Endometrium (tissue), 2 donors: Measurements from ENCODE around the gene DLX5.

Experiments
- FAIRE-seq: peaks from 2 replicates; lab custom pipeline; 2012; peaks lifted over from hg19 to GRCh38; lab: Jason Lieb, UNC
- donor health status: control.
- donor health status: control.

DLX5 gene

DNA sequence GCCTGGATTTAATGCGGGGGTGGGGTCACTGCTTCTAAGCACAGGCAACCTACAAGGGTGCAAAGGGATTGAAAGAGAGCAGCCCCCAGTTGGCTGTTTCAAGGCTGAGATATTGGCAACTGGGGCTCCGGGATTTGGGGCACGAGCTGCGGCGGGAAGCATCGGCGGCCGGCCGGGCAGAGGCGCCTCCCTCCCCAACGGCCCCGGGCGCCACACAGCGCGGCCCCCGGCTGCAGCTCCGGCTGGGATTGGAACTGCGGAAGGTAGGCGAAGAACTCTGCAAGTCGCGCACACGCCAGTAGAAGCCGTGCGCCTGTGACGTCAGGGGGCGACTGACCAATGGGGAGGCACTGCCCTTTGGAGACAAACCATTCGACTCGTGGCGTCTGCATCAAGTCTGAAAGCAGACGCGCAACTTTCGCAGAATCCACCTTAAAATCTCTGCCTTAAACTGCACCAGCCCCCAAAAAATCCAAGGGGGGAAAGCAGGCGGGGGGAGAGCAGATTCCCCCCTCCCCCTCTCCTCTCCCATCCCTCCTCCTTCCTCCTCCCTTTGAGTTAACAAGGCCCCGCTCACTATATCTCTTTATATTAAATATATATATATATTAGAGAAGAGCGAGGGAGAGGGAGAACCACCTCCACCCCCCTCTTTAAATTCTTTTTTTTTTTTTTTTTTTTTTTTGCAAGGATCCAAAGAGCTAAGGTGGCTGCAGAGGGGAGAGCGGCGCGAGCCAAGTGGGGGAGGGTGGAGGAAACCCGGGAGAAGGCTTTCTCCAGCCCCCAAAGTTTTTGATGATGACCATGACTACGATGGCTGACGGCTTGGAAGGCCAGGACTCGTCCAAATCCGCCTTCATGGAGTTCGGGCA, 19.2 kb downstream of the DLX5 start, which contains the start of gene DLX6:
Gene DLX6, plus strand, starts transcription at position 371 of the 872 bp plus-strand sequence. Its CDS starts 425 bp downstream, at position 796.
- no peak for FAIRE-seq

DNA sequence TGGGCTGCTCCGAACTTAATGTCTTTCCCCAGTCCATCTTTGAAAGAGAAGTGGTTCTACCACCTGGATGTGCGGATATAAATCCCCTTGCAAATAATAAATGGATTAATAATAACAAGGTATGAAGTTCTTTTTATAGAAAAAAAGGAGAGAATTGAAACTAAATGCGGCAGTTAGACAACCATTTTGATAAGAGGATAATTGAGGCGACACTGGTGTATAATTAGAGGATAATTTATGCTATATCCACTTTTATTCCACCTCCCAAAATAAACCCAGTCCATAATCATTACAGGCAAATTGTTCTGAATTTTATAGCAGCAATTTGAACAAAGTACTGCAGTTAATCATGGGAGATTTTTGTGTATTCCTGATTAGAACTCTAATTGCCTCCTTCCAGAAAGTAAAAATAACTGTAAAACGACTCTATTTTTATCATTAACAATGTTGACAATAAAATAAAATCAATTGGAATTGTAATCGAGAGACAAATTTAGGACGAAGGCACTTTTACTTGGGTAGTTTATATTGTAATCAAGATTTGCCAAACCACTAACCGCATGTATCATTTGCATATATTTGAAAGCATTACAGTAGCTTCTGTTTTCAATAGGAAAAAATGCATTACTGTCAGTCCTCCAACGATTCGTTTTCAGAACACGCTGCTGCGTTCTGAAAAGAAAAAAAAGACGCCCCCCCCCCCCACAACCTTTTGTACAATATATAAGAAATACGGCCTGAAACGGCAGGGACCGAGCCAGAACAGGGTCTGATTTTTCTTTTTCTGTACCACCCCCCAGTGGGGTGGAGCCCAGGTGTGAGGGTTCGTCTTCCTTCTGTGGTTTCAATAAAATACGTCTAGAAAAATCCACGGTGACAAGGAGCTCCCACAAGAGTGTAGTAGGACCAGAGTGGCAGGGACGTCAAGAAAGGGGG, 20.1 kb downstream of the DLX5 start:
- FAIRE-seq, result no peak

DNA sequence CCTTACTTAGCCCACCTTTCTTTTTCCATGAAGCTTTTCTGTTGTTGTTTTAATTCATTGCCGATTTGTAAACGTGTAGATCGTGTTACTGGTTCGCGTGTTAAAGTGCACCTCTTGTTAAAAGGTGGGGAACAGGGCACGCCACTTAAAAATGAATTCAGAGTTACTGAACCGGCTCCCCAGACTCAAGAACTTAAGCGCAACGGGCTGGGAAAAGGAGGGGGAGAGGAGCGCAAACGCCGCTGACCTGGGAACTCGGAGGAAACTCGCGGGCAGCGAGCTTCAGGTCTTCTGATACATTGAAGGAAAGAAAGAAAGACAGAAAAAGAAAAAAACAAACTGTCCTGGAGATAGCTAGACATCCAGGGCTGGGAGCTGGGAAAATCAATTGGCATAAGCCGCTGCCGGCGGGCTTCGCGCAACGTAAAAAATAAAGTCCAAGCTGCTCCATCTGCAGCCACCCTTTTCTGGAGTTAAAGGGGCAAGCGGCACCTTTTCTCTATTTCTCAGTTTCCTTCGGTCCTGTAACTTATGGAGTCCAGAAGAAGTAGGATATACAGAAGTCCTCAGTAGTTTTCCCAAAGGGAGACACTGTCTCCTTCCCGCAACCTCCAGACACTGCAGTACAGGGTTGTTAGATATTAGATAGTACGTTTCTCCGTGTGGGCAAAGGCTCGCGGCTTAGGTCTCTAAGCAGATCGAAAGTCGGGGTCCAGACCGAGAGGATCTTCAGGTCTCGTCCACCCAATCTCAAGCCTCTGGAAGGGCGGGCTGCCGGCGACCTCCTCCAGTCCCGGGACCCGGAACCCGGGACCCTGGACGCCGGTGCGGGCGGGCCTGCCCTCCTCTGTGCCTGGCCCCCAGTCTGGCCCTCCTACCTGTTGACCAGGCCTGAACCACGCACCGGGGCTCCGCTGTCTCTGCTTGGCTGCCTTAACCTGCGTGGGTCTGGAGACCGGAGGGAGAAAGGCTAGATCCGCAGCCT, 21.1 kb downstream of the DLX5 start:
- no peak for FAIRE-seq

DNA sequence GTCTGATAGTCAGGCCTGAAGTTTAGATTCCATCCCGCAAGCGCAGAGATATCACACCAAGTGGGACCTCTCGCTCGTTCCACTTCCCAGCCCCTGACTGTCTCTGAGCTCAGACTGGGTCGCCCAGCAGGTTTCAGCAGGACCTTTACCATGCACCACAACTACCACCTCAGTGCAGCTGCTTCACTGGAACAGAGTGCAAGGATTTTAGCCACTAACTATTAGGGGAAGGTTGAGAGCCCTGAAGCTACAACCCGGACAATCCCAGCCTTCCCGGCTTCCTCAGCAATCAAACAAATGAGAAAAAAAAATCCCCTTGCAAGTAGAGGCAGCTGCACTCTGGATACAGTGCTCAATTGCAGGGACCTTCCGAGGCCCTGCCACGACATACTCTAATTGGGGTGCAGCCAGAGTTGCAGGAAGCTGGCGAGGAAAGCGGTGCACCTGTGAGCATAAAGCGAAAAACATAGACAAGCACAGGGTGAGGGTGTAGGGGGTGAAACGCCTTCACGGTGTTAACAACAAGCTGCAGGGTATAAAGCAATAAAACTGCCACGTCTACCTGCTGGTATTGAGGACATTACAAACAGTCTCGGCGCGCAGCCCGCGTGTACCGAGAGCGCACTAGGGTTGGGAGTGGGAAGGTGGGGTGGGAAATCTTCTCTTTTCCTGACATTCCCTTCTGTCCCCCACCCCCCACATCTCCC, 21.9 kb downstream of the DLX5 start:
- FAIRE-seq, result no peak

DNA sequence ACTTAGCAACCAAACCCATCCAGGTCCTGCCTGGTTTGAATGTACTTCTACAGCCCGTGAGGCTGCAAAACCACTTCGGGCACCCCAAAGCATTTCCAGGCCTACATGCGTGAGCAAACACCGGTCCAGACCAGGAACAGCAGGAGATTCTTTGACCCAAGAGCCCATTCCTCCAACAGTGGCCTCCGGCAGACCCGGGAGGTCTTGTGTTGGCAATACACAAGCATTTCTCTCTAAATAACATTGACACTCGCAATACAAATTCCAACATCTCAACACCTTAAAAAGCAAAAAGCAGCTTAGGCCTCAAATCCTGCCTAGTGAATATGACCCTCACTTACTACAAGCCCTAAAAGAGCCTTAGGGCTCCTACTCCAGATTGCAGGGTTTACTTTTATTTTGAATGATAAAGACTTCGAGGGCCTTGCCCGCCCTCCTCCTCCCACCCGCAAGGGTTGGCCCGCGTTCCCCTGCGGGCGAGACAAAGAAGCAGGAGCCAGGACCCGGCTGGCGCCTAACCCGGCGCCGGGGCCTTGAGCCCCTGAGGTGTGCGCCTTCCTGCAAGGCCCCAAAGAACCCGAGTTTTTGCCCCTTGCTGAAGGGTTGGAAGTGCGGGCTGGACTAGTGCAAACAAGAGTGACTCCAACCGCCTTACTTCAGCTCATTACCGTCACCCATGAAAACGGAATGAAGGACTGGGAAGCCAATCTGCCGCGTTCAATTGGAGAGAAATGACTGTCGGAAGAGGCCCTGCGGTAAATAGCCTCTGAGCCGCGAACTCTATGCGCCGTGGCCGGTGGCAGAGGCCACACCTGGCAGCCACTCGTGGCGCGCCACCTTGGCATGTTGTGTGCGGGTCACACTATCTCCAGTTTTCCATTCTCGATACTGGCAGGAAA, 22.7 kb downstream of the DLX5 start:
- no peak for FAIRE-seq

DNA sequence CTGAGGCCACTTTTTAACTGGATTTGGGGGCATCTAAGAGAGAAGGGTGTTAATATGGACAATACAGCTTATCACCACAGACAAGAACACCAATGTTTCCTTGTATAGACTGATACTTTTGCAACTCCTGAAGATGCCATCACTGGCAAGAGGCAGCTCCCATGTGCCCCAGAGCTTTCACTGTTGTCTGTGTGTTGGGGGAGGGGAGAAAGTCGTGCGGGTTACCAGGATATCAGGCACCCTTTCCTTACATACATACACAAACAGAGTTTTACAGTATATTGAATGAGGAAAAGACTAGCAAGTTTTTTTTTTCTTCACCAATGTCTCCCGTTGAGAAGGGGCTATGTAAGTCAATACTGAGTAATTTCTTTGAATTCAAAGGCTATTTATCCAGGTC, 23.4 kb downstream of the DLX5 start:
- FAIRE-seq, result no peak

DNA sequence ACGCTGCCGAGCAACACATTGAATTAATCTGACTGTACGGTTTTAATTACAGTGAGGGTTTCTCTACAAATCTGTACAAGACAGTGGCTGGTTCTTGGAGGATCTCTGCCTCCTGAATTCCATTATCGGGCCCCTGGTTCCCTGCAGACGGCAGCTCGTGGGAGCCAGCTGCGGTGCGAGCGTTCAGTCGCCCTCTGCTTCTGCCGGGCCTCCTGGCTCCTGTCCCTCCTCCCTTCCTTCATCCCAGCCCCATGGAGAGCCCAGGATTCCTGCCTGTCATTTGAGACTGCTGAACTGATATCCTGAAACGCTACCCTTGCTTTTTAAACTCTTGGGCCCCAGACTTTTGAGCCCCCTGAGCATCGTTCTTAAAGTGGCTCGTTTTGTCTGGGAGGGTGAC, 25.9 kb downstream of the DLX5 start:
- no peak for FAIRE-seq

DNA sequence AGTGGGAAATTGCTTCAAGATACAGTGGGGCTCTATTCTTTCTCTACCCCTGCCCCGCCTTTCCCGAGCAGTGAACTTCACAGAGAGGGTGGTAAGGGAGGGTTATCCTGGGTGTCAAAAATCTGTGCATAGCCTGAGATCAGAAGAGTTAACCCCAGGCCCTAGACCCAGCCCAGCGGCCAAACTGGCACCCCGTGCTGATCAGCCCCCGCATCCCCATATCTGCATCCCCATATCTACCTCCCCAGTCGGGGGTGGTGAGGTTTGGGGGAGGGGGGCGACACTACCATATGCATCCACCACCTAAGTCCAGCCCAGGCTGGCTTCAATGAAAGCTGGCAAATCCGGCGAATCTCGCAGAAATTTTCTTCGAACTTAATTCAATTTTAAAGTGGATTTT, 26.3 kb downstream of the DLX5 start:
- no peak for FAIRE-seq

DNA sequence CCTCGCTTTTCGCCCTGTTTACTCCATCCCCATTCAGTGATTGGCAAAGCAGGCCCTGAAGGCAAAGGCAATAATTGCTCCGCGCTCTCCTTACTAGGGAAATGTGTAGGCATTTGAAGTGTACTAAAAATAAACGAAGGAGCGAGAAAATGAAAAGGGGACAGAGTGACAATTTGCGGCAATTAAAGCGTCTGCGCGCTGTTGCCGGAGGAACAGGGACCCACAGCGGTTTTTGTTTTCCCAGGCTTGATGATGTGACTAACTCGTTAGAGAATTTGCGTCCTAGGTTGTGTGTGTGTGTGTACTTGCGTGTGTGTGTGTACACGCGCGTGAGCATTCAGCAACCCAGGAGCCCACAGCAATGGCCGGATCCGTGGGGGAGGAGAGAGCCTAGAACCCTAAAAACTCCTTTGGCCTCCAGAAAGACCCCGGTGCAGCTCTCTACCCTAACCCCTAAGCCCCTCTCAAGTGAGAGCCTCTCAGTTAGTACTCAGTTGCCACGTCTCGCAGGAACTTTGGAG, 27.1 kb downstream of the DLX5 start:
- FAIRE-seq, result no peak

DNA sequence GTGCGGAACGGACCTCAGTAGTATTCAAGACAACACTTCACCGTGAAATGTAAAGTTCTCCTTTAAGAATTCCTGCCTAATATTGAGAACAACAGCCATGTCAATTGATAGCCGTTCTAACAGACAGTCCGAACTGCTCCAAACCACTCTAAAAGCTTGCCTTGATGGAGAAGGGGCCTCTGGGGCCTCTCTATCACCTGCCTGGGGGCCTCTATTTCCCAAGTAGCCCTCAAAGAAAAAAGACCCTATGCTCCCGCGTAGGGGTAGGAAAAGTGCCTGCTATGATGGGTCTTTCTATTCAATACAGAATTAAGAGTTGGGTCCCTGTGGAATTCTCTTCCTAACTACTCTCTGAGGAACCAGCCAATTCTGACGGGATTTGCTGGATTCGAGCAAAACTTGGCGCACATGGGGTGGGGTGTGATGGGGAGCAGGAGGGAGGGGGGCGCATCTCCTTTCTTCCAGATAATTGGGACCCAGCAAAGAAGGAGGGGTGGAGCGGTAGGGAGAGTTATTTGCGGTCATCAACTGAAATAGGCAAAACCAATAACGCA, 27.6 kb downstream of the DLX5 start:
- no peak for FAIRE-seq

DNA sequence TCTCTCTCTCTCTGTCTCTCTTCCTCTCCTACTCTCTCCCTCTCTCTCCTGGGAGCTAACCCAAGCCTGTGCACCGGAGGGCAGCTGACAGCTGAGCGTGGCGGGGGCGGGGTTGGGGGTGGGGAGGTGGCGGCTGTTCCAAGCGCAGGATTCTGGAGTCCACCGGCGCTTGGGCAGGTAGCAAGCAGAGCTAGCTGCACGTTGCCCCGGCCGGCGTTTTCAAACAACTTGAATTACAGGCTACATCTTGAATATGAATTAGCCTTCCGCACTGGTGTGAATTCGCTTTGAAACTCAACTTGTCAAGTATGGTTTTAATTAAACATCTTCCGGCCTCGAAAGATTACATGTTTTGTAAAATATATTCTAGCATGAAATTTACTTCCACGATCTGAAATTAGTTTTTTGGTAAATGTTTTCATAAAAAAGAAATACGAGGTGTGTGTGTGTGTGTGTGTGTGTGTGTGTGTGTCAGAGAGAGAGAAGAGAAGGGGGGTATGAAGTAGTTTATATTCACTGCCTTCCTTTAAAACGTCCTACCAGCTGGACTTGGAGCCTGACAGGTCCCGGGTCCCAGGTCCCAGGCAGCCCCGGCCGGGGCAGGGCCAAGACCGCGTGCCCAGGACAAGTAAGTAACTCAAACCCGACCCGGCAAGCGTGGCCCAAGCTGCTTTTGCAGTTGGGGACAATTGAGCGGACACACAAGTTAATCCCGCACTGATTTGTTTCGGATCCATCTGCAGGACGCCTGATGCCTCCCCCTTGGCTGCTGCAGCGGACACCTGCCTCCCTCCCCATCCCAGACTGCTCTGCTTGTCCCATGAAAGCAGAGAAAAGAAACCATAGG, 28.3 kb downstream of the DLX5 start:
- FAIRE-seq, result no peak

DNA sequence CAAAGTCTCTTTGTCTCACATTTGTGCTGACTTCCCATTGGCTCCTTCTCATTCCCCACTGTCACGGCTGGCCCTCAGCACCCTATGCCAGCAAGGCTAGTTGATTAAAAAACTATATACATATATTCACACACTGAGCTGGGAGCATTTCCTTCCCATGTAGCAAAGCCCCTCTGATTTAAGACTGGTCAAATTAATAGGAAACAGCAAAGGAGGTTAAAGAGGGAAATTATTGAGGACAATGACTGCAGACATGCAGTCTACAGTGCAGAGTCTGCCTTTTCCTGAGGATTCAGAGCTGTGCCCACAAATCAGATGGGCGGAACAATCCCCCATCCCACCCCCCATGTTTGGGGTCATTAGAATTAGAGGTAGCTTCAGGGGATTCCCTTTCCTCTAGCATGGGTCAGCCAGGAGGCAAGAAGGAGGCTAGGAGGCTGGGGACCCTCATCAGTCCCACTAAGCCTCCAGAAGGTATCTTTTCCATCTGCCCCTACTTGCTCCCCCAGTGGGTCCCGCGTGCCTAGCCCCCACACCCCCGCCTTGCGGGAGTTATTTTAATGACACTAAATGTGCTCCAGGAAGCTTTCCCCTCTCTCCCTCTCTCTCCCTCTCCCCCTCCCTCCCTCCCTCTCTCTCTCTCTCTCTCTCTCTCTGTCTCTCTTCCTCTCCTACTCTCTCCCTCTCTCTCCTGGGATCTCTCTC, 29.1 kb downstream of the DLX5 start:
- FAIRE-seq, result no peak

DNA sequence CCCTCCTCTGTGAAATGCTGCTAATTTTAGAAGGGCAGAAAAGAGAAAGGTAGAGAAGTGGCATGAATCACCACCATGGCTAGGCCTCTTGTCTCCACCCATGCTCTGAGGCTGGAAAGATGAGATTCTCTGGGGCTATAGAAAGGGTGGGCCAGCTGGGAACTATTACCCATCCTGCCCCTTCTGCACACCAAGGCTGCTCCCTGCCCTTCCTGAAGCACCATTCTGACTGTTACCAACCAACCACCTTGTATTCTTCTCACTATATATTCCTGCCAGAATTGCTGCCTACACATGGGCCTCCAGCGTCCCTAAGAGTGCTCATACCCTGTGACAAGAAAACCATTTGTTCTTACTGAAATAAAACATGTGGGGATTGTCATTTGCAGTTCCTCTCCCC, 30.7 kb downstream of the DLX5 start:
- no peak for FAIRE-seq

DNA sequence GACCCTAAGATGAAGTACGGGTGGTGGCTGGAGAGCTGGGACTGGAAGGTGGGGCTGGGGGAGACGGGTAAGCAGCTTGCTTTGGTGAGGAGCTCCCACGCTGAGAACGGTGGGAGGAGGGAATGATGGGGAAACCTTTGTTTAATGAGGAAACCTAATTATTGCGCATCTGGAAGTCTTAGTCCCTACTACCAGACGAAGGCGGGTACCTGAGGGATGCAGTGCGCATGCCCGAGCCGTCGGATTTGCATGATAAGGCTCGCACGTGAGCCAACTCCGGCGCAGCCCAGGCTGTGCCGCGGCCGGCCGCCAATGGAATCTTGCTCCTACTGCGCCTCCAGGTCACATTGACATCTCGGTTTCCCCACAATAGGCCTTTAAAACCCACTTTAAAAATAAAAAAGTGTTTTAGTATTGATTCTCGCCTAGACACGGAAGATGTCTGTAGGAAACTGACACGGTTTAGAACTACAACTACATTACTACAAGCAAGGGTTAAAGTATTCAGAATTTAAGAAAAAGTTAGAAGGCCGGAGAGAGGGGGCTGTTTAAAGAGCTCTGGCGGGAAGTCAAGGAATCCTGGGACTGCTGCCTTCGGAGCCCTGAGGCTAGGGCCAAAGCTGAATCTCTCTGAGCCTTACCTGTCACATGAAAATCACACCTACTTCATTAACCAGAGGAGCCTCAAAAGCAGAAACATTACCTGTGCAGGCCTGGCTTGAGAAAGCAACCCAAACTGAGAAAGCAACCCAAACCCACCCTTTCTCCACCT, 31.4 kb downstream of the DLX5 start:
- FAIRE-seq, result no peak

DNA sequence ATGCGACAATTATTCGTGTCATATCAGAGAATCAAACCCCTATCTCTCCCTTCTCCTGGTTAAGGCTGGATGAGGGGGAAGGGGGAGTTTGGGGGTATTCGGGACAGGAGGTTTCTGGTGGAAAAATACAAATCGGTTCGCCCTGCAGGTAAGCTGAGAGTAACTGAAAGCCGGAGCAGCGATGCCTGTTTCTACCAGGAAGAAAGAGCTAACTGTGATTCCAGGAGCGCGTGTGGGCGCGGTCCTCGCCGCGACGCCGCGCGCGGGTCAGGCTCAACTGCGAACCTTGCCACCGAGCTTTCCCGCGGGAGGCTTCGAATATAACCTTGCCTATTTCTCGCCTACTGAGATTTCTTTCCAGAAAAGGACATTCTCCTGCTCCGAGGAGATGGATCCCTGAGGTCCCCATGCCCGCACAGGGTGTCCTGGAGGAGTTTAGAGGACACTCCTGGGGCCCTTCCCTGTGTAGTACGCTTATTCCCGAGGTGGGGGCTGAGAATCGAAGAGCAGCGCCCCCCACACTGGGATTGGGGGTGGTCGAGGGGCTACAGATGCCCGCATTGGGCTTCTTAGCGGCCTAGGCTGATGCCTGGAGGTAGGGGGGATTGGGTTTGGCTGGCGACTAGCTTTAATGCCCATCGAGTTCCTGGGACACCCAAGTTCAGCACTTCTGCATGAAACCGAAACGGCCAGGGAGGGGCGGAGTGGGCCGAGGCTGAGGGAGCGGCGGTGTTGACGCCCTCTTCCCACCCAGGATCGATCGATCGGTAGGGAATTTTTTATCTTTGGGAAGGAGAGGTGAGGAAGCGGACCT, 32.2 kb downstream of the DLX5 start:
- no peak for FAIRE-seq

DNA sequence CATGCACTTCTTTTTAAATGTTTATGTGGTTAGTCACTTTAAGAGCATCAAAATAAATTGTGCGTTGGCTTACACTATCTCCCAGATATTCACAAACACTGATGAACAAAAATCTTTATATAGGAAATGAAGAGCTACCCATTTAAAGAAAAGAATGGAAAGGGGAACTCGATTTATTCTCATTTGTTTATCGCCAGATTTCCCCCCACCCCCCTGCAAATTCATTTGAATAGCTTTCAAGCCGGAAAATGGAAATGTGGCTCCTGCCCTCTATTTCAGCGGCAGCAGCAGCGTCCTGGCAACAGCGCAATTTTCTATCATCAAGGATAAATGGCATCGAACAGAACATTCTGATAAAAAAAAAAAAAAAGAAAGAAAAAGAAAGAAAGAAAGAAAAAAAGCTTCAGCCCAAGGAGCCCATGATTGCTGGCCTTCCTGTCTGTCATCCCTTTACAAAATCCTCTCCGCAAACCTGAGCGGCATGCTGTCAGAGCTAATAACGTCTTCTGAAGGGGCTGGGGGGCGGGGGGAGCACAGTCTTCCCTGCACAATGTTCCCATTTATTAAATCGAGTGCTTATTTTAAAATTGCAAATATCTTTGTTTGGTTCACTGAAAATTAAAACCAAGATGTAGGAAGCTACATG, 33.0 kb downstream of the DLX5 start:
- no peak for FAIRE-seq
